Umbilical cord (tissue), 2 donors: ENCODE data around the gene SP1. TPM values are rescaled to one million over a fixed set of nuclear protein-coding genes. Genes with fewer than 3 reads are reported as not detected.
A peak's percentile ranks its signal among the peaks of the same experiment; 100 is the strongest.
"Not testable (repeated sequence)": the region's sequence is repeated elsewhere in the genome, so short reads cannot be mapped to it uniquely, and the experiment has no call there.

Experiments
- DNase-seq: peaks from one replicate; pipeline ENCODE4 v3.0.0-alpha.2; 2015; ENCODE audit warnings: low spot score
- total RNA-seq: library from RNA; depleted of rRNA; stranded (reverse); fragments of >200 nt; gene quantifications from one replicate; pipeline ENCODE4 v1.2.3, GENCODE V29; 2014; ENCODE audit warnings: low replicate concordance; ENCODE audit not compliant: insufficient read depth

Gene SP1
- total RNA-seq, 1 donor from 2014 or later: 28.6 TPM

- no peak for DNase-seq
These were observed 21.0 kb upstream of the SP1 start for GRCh38 chr12:53358836-53359419.

- DNase-seq: not testable (repeated sequence)
These were observed 18.3 kb upstream of the SP1 start for GRCh38 chr12:53361638-53362037.

DNA sequence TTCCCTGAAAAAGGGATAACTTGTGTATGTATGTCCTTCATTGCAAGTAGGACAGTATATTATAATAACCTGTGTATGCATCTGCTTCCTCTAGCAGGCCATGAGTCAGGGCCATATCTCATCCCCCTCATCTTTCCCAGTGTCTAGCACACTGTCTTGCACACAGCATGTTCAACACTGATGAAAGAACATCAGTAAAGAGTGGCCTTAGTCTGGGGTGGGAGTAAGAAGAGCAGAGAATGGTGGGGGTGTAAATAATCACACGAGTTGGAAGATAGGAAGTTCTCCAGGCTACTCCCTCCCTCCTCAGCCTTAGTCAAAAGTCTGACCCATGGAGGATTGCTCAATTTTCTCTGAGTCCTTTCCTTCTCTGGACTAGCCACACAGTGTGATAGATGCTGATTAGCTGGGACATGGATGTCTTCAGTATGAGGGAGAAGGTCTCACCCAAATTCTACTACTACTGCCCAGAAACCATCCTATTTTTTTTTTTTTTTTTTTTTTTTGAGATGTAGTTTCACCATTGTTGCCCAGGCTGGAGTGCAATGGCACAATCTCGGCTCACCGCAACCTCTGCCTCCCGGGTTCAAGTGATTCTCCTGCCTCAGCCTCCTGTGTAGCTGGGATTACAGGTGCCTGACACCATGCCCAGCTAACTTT is 14.6 kb upstream of the SP1 start:
- DNase-seq: no peak

- DNase-seq: not testable (repeated sequence)
These were observed 6.3 kb upstream of the SP1 start for GRCh38 chr12:53373554-53374133.

DNA sequence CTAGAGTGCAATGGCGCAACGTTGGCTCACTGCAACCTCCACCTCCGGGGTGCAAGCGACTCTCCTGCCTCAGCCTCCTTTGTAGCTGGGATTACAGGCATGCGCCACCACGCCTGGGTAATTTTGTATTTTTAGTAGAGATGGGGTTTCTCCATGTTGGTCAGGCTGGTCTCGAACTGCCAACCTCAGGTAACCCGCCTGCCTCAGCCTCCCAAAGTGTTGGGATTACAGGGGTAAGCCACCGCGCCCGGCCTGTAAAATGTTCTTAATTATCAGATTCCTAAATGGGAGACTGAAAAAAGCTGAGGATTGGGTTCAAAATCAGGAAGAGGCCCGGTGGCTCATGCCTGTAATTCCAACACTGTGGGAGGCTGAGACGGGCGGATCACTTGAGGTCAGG is 5.7 kb upstream of the SP1 start:
- DNase-seq: not testable (repeated sequence)

DNA sequence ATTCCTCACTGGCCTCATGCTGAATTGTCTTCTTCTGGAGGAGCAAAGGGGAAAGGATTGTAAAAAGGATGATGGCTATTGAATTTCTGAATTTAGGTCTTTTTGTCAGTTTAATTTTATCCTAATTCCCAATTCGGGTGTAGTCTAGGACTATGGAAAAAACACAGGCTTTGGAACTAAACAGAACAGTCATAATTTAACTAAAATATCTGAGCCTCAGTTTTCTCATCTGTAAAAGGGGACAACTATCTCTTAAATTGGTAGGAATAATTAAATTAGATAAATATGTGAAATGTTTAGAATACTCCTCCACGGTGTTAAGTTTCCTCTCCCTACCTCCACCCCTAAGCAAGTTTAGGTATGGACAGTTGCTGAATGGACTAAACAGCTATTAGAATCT is 3.2 kb upstream of the SP1 start:
- DNase-seq: no peak

GRCh38 chr12:53378222-53378621 is 1.8 kb upstream of the SP1 start:
- DNase-seq: no peak

GRCh38 chr12:53378724-53379388 is 1.1 kb upstream of the SP1 start:
- no peak for DNase-seq

GRCh38 chr12:53379389-53380103 is 430 bp upstream of the SP1 start:
- DNase-seq: peak; percentile 100

DNA sequence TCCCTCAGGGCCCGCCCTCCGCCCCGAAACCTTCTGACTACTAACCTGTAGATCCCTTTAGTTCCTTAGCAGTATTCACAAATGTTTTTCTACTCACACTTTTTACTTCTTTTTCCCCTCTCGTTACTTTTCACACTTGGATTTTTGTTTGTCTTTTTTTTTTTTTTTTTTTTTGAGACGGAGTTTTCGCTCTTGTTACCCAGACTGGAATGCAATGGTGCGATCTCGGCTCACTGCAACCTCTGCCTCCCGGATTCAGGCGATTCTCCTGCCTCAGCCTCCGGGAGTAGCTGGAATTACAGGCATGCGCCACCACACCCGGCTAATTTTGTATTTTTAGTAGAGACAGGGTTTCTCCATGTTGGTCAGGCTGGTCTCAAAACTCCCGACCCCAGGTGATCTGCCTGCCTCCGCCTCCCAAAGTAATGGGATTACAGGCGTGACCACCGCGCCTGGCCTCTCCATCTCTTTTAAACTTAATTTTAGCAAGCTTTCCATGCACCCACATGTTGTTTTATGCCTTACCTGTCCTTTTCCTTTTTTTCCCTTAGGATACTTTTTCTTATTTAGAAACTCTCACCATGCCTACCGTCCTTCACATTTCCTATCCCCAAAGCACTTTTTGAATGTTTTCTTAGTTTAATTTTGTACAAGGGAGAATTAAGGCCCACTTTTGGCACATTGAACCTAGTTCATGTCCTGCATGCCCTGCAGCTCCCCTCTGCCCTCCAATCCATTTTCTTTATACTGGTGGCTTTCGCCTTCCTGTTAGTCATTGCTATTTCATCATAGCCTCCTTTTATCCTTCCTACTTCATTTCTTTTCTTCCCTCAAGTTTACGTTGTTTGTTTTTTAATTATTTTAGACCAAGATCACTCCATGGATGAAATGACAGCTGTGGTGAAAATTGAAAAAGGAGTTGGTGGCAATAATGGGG is 1.1 kb downstream of the SP1 start:
- DNase-seq: no peak

DNA sequence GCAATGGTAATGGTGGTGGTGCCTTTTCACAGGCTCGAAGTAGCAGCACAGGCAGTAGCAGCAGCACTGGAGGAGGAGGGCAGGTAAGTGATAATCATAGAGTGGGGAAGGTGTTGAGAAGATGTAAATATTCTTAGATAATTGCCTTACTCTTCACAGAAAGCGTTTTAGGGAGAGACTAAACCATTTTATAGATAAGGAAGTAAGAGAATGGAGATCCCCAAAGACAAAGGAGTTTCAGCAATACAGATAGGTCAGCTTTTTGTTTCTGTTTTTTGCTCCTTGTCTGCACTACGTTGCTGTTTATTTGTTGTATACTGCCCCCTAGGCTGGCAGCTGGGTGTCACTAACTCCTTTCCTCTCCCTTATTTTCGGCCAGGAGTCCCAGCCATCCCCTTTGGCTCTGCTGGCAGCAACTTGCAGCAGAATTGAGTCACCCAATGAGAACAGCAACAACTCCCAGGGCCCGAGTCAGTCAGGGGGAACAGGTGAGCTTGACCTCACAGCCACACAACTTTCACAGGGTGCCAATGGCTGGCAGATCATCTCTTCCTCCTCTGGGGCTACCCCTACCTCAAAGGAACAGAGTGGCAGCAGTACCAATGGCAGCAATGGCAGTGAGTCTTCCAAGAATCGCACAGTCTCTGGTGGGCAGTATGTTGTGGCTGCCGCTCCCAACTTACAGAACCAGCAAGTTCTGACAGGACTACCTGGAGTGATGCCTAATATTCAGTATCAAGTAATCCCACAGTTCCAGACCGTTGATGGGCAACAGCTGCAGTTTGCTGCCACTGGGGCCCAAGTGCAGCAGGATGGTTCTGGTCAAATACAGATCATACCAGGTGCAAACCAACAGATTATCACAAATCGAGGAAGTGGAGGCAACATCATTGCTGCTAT is 2.0 kb downstream of the SP1 start:
- peak; percentile 28 for DNase-seq

GRCh38 chr12:53383258-53383657 is 3.3 kb downstream of the SP1 start:
- no peak for DNase-seq

- DNase-seq: not testable (repeated sequence)
These were observed 6.4 kb downstream of the SP1 start for GRCh38 chr12:53386381-53386780.

GRCh38 chr12:53388932-53389331 is 9.0 kb downstream of the SP1 start:
- no peak for DNase-seq

DNA sequence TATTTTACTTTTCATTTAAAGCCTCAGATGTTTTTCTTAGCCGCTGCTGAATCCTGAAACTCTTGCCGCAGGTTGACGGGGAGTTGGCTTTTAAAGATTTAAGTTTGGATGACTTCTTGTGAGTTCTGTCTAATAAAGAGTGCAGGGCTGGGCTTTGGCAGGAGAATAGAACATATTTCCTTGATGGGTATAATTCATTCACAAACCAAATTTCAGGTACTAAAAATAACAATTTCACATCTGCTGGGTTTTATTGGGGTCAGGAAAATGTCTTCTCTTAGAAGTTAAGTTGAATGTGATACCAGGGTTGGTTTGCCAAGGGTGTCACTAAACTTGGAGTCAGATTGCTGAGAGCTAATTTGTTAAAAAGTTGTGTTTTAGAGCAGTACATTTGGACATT is 9.7 kb downstream of the SP1 start:
- DNase-seq: peak; percentile 20

GRCh38 chr12:53391724-53392123 is 11.7 kb downstream of the SP1 start:
- DNase-seq: no peak

DNA sequence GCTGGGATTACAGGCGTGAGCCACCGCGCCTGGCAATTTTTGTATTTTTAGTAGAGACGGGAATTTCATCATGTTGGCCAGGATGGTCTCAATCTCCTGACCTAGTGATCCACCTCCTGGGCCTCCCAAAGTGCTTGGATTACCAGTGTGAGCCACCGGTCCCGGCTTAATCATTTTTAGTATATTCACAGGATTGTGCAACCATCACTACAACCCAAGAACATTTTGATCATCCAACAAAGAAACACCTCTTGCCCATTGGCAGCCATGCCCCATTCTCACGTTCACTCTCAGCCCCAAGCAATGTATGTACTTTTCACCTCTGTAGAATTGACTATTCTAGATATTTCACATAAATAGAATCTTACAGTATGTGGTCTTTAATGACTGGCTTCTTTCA is 19.9 kb downstream of the SP1 start:
- DNase-seq: no peak

- DNase-seq: not testable (repeated sequence)
These were observed 22.4 kb downstream of the SP1 start for GRCh38 chr12:53402351-53402750.

GRCh38 chr12:53402871-53403270 is 22.9 kb downstream of the SP1 start:
- DNase-seq: no peak

DNA sequence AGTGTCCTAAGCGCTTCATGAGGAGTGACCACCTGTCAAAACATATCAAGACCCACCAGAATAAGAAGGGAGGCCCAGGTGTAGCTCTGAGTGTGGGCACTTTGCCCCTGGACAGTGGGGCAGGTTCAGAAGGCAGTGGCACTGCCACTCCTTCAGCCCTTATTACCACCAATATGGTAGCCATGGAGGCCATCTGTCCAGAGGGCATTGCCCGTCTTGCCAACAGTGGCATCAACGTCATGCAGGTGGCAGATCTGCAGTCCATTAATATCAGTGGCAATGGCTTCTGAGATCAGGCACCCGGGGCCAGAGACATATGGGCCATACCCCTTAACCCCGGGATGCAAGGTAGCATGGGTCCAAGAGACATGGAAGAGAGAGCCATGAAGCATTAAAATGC is 31.0 kb downstream of the SP1 start:
- DNase-seq: no peak
